IPS-18c (cell line): Measurements from ENCODE around the gene KPNA6.
"Not testable (repeated sequence)": the region's sequence is repeated elsewhere in the genome, so short reads cannot be mapped to it uniquely, and the experiment has no call there.

Experiments used
- H3K4me3 ChIP-seq: 2 replicates; pipeline ENCODE4 v1.7.0; 2013; ENCODE audit warnings: low read depth, mild to moderate bottlenecking, low read length, moderate library complexity; ENCODE audit not compliant: insufficient read depth
- H3K9me3 ChIP-seq: one replicate; pipeline ENCODE4 v1.6.1; 2013; ENCODE audit warnings: mild to moderate bottlenecking, low read length, moderate library complexity; ENCODE audit not compliant: control insufficient read depth, insufficient read depth

KPNA6 gene

GRCh38 chr1:32125313-32125712, 17.5 kb downstream of the KPNA6 start:
- Histone ChIP-seq H3K9me3 (no peaks in the 10 kb centered on the region), H3K4me3 (no peak overlapping the region)

DNA sequence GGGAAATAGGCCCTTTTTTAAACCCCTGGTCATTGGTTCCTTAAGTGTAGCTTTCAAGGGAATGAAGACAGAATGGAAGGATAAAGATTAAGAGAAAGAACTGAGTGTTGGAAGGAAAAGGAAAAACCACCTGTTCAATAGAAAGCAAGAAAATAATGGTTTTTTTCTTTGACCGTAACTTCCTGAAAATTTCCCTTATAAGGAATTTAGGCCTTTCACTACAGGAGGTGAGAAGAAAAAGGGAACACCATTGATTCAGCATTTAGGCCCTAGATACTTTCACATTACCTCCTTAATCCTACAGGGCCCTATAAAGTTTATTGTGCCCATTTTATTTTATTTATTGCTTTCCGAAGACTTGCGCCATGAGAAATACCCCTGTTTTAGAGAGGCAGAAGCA, 18.9 kb downstream of the KPNA6 start:
- no peaks in the 10 kb centered on the region for H3K9me3 ChIP-seq
- no peak overlapping the region for H3K4me3 ChIP-seq

DNA sequence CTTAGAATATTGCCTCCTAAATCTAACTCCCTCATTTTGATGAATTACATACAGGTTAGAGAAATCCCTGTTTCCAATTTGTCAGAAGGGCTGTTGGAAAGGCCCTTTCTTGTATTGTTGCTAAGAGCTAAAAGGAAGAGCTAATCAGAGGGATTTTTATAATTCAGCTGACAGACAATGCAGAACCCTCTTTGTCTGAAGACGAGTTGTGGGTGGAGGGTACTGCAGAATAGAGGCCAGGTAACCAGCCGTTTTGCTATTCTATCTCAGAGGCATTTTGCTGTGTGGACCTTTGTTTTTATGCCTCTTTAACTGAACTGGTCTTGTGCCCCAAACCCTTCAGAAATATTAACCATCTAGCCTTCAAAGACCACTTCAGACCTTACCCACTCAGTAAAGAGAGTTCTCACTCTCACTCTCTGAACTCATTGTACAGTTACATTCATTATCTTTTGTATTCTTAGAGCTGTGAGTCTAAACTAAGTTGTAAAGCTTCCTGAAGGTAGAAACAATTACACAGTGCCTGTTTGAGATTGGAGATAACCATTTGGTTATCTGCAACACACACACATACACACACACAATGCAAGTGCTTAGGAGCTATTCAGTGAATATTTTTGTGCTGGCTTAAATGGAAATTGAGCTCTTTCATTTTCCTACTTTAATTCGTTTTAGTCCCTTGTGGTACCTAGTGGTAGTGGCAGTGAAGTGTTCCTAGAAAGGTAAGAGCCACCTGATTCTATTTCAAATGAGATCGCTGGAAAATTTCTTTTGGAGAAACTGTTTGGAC, 19.7 kb downstream of the KPNA6 start:
- Histone ChIP-seq H3K9me3 (no peaks in the 10 kb centered on the region), H3K4me3 (no peak overlapping the region)

DNA sequence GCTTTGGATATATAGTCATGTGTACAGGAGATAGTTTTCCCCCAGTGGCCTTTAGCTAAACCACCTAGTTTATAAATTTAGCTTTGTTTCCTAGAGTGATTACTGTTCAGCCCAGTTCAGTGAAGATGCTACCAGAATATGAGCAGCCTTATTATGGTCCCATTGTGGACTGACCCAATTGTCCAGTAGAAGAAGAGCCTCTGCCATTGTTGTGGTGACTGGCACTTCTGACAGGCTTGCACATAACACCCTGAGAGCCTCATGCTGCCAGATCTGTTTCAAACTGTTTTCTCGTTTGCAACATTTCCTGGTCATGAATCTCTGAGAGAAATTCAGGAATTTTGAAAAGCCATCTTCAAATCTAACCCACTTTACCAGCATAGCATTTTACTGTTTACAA, 20.6 kb downstream of the KPNA6 start:
- no peak overlapping the region for H3K4me3 ChIP-seq

DNA sequence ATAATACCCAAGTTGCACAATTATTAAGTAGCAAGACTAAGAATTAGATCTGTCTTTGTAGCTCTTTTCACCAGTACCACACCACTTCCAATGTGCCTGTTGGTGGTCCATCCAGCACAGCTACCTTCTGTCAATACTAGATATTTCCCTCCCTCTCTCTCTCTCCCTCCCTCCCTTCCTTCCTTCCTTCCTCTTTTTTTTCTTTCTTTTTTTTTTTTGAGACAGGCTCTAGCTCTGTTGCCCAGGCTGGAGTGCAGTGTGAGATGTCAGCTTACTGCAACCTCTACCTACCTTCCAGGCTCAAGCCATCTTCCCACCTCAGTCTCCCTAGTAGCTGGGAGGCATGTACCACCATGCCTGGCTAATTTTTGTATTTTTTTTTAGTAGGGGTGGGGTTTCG, 21.1 kb downstream of the KPNA6 start:
- H3K9me3 ChIP-seq, result no peaks in the 10 kb centered on the region
- no peak overlapping the region for H3K4me3 ChIP-seq

More for the DNA sequence above, 20.6 kb downstream of the KPNA6 start:
- H3K9me3 ChIP-seq, result no peaks in the 10 kb centered on the region

GRCh38 chr1:32133950-32134280, 26.1 kb downstream of the KPNA6 start:
- H3K4me3 ChIP-seq, H3K9me3 ChIP-seq: not testable (repeated sequence)

GRCh38 chr1:32137111-32137510, 29.3 kb downstream of the KPNA6 start:
- no peak overlapping the region for H3K4me3 ChIP-seq
- peaks cover 2% of the 10 kb centered on the region for H3K9me3 ChIP-seq

- no peak overlapping the region for H3K4me3 ChIP-seq
- H3K9me3 ChIP-seq, result peaks cover 2% of the 10 kb centered on the region
These were observed 31.1 kb downstream of the KPNA6 start for GRCh38 chr1:32138965-32139364.

DNA sequence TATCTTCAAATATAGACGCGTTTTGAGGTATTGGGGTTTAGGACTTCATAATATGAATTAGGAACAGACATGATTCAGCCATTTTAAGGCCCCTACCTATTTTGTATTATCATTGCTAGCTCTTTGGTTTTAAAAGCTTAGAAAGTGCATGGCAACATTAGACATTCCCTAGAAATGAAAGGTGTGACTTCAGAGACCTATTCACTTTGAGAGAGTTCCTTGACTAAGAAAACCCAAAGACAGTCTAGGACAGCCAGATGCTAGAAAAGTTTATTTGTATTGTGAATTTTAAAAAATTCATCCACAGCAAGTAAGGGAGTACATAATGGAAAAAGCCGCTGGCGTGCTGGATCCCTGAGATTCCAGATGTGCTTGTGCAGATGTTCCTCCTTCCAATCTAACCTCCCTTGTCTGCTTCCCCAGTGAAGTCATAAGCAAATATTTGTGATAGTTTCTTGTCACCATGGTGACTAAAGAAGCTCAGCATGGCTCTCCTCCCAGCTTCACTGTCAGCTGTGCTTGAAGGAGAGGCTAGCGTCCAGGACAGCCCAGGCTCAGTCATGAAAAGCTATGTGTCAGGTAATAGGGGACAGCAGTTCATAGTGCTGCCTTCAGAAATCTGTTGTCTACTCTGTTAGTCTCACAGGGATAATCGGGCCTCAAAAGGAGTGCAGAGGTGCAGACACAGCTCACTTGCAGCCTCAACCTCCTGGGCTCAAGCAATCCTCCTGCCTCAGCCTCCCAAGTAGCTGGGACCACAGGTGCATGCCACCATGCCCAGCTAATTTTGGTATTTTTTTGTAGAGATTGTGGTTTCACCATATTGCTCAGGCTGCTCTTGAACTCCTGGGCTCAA, 34.8 kb downstream of the KPNA6 start:
- H3K9me3 ChIP-seq, result peaks cover 3% of the 10 kb centered on the region
- no peak overlapping the region for H3K4me3 ChIP-seq

- not testable (repeated sequence) for H3K9me3 ChIP-seq, H3K4me3 ChIP-seq
These were observed 35.4 kb downstream of the KPNA6 start for GRCh38 chr1:32143302-32143695.

GRCh38 chr1:32144033-32144432, 36.2 kb downstream of the KPNA6 start:
- Histone ChIP-seq H3K9me3 (peaks cover 6% of the 10 kb centered on the region), H3K4me3 (no peak overlapping the region)

GRCh38 chr1:32147799-32148198, 39.9 kb downstream of the KPNA6 start:
- not testable (repeated sequence) for H3K9me3 ChIP-seq, H3K4me3 ChIP-seq

GRCh38 chr1:32150847-32151246, 43.0 kb downstream of the KPNA6 start:
- Histone ChIP-seq H3K9me3 (peaks cover 6% of the 10 kb centered on the region), H3K4me3 (no peak overlapping the region)

GRCh38 chr1:32151319-32151787, 43.5 kb downstream of the KPNA6 start:
- H3K9me3 ChIP-seq, result peaks cover 6% of the 10 kb centered on the region
- H3K4me3 ChIP-seq, result no peak overlapping the region

GRCh38 chr1:32159189-32159588, 51.3 kb downstream of the KPNA6 start:
- Histone ChIP-seq H3K9me3 (no peaks in the 10 kb centered on the region), H3K4me3 (no peak overlapping the region)

DNA sequence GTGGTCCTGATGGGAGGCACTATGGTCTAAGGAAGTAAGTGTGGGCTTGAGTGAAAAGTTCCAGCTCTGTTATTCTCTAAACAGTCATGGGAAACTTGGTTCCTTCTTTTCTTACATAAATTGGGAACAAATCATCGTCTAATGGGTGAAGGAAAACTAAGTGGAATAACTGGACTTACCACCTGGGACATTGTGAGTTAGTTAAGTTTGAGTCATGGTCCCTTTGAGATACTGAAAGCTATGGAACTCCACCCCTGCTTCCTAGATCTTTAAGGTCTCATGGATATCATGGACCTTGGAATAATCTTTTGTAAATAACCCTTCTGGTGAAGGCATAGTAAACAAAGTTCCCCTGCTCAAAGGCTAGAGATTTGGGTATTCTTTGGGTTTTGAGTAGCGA, 55.5 kb downstream of the KPNA6 start:
- no peaks in the 10 kb centered on the region for H3K9me3 ChIP-seq
- H3K4me3 ChIP-seq, result no peak overlapping the region

- not testable (repeated sequence) for H3K9me3 ChIP-seq, H3K4me3 ChIP-seq
These were observed 57.8 kb downstream of the KPNA6 start for GRCh38 chr1:32165633-32166032.

GRCh38 chr1:32170991-32171390, 63.1 kb downstream of the KPNA6 start:
- Histone ChIP-seq H3K9me3 (no peaks in the 10 kb centered on the region), H3K4me3 (no peak overlapping the region)
